MCF 10A (cell line): Measurements from ENCODE around the gene NME3. TPM values are rescaled to one million over a fixed set of nuclear protein-coding genes. Genes with fewer than 3 reads are reported as not detected.

Experiments
- BruUV-seq: library from RNA; stranded (reverse); fragments of 400-500 nt; replicated peaks from 2 replicates; lab custom pipeline; 2021; lab: Mats Ljungman, UMichigan
- CTCF ChIA-PET: fragments of 300-600 bp; sonication (Branson Sonifier 250); formaldehyde crosslinking; extraction: SDS; loops from one replicate; lab custom pipeline; 2021; ENCODE audit warnings: antibody characterized with exemption, inconsistent platforms; lab: Yijun Ruan, JAX
- POLR2A ChIA-PET: fragments of 300-600, 350-650 bp; sonication (Branson Sonifier 250); formaldehyde crosslinking; extraction: SDS; loops from one replicate; lab custom pipeline; 2020; ENCODE audit warnings: antibody characterized with exemption, inconsistent platforms; lab: Yijun Ruan, JAX
- DNase-seq: peaks from one replicate; pipeline ENCODE4 v3.0.0-alpha.2; 2018; ENCODE audit not compliant: unreplicated experiment
- H3K27ac Mint-ChIP-seq: one replicate; pipeline ENCODE4 v1.8.0; 2022; ENCODE audit warnings: mild to moderate bottlenecking, low read depth, mixed read lengths; ENCODE audit not compliant: unreplicated experiment
- H3K27me3 Mint-ChIP-seq: one replicate; pipeline ENCODE4 v1.8.0; 2022; ENCODE audit warnings: mixed read lengths; ENCODE audit not compliant: insufficient read depth, unreplicated experiment
- H3K36me3 Mint-ChIP-seq: one replicate; pipeline ENCODE4 v1.8.0; 2022; ENCODE audit warnings: mild to moderate bottlenecking, moderate library complexity, mixed read lengths; ENCODE audit not compliant: insufficient read depth, unreplicated experiment
- H3K4me1 Mint-ChIP-seq: one replicate; pipeline ENCODE4 v1.8.0; 2022; ENCODE audit warnings: mixed read lengths; ENCODE audit not compliant: insufficient read depth, unreplicated experiment
- H3K4me3 Mint-ChIP-seq: one replicate; pipeline ENCODE4 v1.8.0; 2022; ENCODE audit warnings: mild to moderate bottlenecking, moderate library complexity, mixed read lengths; ENCODE audit not compliant: unreplicated experiment
- H3K9me3 Mint-ChIP-seq: one replicate; pipeline ENCODE4 v1.8.0; 2022; ENCODE audit warnings: mixed read lengths; ENCODE audit not compliant: unreplicated experiment
- CTCF ChIP-seq: fragments of 200-600 bp; IDR thresholded peaks from one replicate; pipeline ENCODE4 v1.8.0; 2022; ENCODE audit warnings: antibody characterized with exemption, mild to moderate bottlenecking; ENCODE audit not compliant: unreplicated experiment
- intact Hi-C: fragments of 100-400 bp; cut with micrococcal nuclease; formaldehyde crosslinking; loops from 2 replicates; pipeline ENCODE4 v1.14.1; 2022
- total RNA-seq: library from RNA; stranded (reverse); gene quantifications from 2 replicates; pipeline ENCODE4 v1.2.3, GENCODE V29; 2022

NME3 gene
- total RNA-seq, 1 experiment from 2014 or later = 44.0 TPM

GRCh38 chr16:1787056-1787321, 15.6 kb upstream of the NME3 start:
- no TSS peak for BruUV-seq
- H3K27me3 Mint-ChIP-seq = no peaks in the 10 kb centered on the region
- POLR2A ChIA-PET = no interaction called here
- no peak for TF ChIP-seq CTCF
- peaks cover 5% of the 10 kb centered on the region for H3K4me1 Mint-ChIP-seq
- no peak overlapping the region for H3K27ac Mint-ChIP-seq
- CTCF ChIA-PET = no interaction called here
- peaks cover 23% of the 10 kb centered on the region for H3K36me3 Mint-ChIP-seq
- H3K9me3 Mint-ChIP-seq = no peaks in the 10 kb centered on the region
- no peak for DNase-seq
- no peak overlapping the region for H3K4me3 Mint-ChIP-seq
- intact Hi-C loops = no loop called here

DNA sequence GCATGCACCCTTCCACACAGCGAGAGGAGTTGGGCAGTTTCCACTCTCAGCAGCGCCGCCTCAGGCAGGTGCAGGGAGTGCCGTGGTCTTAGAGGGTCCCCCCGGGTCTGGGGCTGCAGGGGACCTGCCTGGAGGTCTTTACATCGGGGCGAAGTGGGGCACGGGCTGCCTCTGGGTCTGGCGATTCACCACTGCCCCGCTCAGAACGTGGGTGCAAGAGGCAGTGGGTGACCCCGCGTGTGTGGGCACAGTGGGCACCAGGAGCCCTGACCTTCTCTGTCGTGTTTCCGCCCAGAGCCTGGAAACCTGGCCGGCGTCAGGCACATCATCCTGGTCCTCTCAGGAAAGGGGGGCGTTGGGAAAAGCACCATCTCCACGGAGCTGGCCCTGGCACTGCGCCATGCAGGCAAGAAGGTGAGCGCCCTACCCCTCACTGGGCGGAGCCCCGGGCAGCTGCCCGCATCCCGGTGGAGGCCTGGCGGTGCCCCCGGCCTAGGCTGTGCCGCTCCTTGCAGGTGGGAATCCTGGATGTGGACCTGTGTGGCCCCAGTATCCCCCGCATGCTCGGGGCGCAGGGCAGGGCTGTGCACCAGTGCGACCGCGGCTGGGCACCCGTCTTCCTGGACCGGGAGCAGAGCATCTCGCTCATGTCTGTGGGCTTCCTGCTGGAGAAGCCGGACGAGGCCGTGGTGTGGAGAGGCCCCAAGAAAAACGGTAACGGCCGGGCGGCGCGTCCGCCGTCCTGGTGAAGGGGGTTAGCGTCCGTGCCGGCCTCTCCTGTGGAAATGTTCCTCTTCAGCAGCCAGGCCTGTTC, 15.1 kb upstream of the NME3 start:
- Mint-ChIP-seq H3K4me1 (peaks cover 5% of the 10 kb centered on the region), H3K27me3 (no peaks in the 10 kb centered on the region), H3K9me3 (no peaks in the 10 kb centered on the region), H3K27ac (no peak overlapping the region), H3K4me3 (no peak overlapping the region), H3K36me3 (peaks cover 25% of the 10 kb centered on the region)
- ChIA-PET CTCF (interaction anchor here (0.6 kb wide), 1 partner anchor 436 kb away, joined by 3 read pairs; no protein-coding TSS in a partner anchor), POLR2A (interaction anchor here (0.6 kb wide), 1 partner anchor 76 kb away, joined by 3 read pairs; no protein-coding TSS in a partner anchor)
- no peak for DNase-seq
- no peak for TF ChIP-seq CTCF
- intact Hi-C loops = no loop called here
- BruUV-seq = no TSS peak

GRCh38 chr16:1785846-1786170, 14.5 kb upstream of the NME3 start:
- ChIA-PET POLR2A (interaction anchor here (0.6 kb wide), 1 partner anchor 75 kb away, joined by 3 read pairs; no protein-coding TSS in a partner anchor), CTCF (interaction anchor here (0.6 kb wide), 1 partner anchor 436 kb away, joined by 3 read pairs; no protein-coding TSS in a partner anchor)
- Mint-ChIP-seq H3K9me3 (no peaks in the 10 kb centered on the region), H3K27me3 (no peaks in the 10 kb centered on the region), H3K36me3 (peaks cover 30% of the 10 kb centered on the region), H3K4me1 (peaks cover 9% of the 10 kb centered on the region), H3K4me3 (no peak overlapping the region), H3K27ac (no peak overlapping the region)
- intact Hi-C loops = no loop called here
- no peak for DNase-seq
- TF ChIP-seq CTCF = no peak
- no TSS peak for BruUV-seq

DNA sequence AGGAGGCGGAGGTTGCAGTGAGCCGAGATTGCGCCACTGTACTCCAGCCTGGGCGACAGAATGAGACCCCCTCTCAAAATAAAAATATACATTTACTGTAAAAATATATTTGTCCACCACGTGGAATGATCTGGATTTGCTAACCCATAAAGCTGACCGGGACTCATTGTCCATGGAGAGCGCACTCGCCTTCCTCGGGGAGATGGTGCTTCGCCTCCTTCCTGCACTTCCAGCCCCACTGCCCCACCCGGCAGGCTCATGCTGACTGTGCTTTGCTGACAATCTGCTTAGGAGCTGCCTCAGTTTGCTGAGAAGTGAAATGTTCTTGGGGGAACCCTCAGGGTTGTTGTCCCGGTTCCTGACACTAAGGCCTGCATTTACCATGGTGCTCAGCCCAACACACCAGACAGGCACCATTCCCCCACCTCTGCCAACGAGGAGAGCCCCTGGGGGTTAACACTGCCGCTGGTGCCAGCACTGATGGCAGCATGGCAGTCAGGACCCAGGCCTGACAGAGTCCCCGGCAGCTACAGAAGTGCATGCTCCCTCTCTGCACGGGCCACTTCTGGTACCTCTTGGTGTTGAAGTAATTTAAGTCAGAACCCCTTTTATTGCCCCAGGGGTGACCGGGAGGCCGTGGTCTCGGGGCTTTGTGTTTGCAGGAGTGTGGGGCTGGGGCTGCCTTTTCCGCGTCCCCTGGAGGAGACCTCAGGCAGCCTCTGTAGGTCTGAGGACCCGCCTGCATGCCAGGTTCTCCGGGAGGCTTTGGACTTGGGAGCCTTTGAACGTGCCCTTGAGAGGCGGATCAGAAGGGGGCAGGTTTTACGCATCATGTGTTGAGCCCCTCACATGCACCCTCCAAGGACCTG, 13.9 kb upstream of the NME3 start:
- intact Hi-C loops = no loop called here
- TF ChIP-seq CTCF = no peak
- peak overlapping the region; percentile 64 for H3K4me3 Mint-ChIP-seq

More for the DNA sequence above, 13.9 kb upstream of the NME3 start:
- Mint-ChIP-seq H3K4me1 (peaks cover 9% of the 10 kb centered on the region), H3K27ac (no peak overlapping the region), H3K9me3 (no peaks in the 10 kb centered on the region), H3K36me3 (peaks cover 33% of the 10 kb centered on the region), H3K27me3 (no peaks in the 10 kb centered on the region)
- CTCF ChIA-PET = interaction anchor here (1.0 kb wide), 1 partner anchor 99 kb away, joined by 3 read pairs; no protein-coding TSS in a partner anchor
- BruUV-seq = no TSS peak
- no peak for DNase-seq
- POLR2A ChIA-PET = interaction anchor here (0.6 kb wide), 1 partner anchor 117 kb away, joined by 3 read pairs; no protein-coding TSS in a partner anchor
